K562 (cell line): Measurements from ENCODE around the gene HES3. TPM values are rescaled to one million over a fixed set of nuclear protein-coding genes. Genes with fewer than 3 reads are reported as not detected.
A peak's percentile ranks its signal among the peaks of the same experiment; 100 is the strongest.

Experiments used
- ETV5 ChIP-seq: sonication (generic); formaldehyde crosslinking; IDR thresholded peaks from 2 replicates; pipeline ENCODE4 v1.4.0; 2020; ENCODE audit warnings: low read depth, mild to moderate bottlenecking, missing genetic modification reagents
- HMG20A ChIP-seq: fragments of 450-650 bp; formaldehyde crosslinking; conservative IDR thresholded peaks from 2 replicates; pipeline ENCODE4 v1.4.0; 2020; ENCODE audit warnings: mild to moderate bottlenecking, mixed read lengths
- XRCC5 ChIP-seq: fragments of 200-400 bp; formaldehyde crosslinking; IDR thresholded peaks from 2 replicates; pipeline ENCODE4 v1.6.1; 2017; ENCODE audit warnings: low read depth, mild to moderate bottlenecking, low read length
- ZKSCAN8 ChIP-seq: fragments of 200-800 bp; sonication (Bioruptor generic); IDR thresholded peaks from 2 replicates; pipeline ENCODE4 v1.6.1; 2016; ENCODE audit warnings: missing genetic modification characterization, missing compliant biosample characterization
- ZNF232 ChIP-seq: sonication (generic); formaldehyde crosslinking; IDR thresholded peaks from 2 replicates; pipeline ENCODE4 v1.8.0; 2022; ENCODE audit warnings: mild to moderate bottlenecking, missing genetic modification reagents
- polyA plus RNA-seq, 8 experiments: library from polyadenylated mRNA; depleted of rRNA in 4 of 8; stranded (reverse) in 5 of 8; unstranded in 3 of 8; fragments of >200 nt; fragmentation: Nextera tagmentation in 2 of 8; fragmentation: Illumina TruSeq in 1 of 8; extraction: Ambion mirVana in 2 of 8; extraction: Trizol in 1 of 8; gene quantifications; 2 replicates each; pipeline versions ENCODE4 v1.2.1 to v1.2.3, GENCODE V29; 2011 to 2014; ENCODE audit warnings: inconsistent platforms in 1 of 8, missing spikeins in 1 of 8
- total RNA-seq, 7 experiments: library from RNA; depleted of rRNA in 6 of 7; stranded (reverse); fragments of >200 nt in 6 of 7; fragmentation: Illumina TruSeq in 2 of 7; extraction: Trizol in 2 of 7; gene quantifications; 2 replicates each; pipeline versions ENCODE4 v1.2.1 to v1.2.3, GENCODE V29; 2011 to 2021; ENCODE audit warnings: low replicate concordance in 1 of 7
- TF ChIP-seq, protein P1 (sequence below): fragments of 200-600 bp; sonication (generic); IDR thresholded peaks from one replicate; pipeline ENCODE4 v1.6.1; 2012; ENCODE audit warnings: mild to moderate bottlenecking, low read depth, low read length, inconsistent platforms
- TF ChIP-seq, protein P2 (sequence below): sonication (generic); formaldehyde crosslinking; IDR thresholded peaks from 2 replicates; pipeline ENCODE4 v1.8.1; 2023; ENCODE audit warnings: mild to moderate bottlenecking, missing genetic modification reagents
- TF ChIP-seq, protein P3 (sequence below): fragments of 250-450 bp; sonication (Bioruptor Pico); IDR thresholded peaks from 2 replicates; pipeline ENCODE4 v1.4.0; 2020; ENCODE audit warnings: mild to moderate bottlenecking, moderate library complexity, borderline replicate concordance

Gene HES3
- total and polyA plus RNA-seq, 9 of the 15 experiments (the other 6 are each of a cell fraction or from before 2014, with no cell fraction given): not detected

DNA sequence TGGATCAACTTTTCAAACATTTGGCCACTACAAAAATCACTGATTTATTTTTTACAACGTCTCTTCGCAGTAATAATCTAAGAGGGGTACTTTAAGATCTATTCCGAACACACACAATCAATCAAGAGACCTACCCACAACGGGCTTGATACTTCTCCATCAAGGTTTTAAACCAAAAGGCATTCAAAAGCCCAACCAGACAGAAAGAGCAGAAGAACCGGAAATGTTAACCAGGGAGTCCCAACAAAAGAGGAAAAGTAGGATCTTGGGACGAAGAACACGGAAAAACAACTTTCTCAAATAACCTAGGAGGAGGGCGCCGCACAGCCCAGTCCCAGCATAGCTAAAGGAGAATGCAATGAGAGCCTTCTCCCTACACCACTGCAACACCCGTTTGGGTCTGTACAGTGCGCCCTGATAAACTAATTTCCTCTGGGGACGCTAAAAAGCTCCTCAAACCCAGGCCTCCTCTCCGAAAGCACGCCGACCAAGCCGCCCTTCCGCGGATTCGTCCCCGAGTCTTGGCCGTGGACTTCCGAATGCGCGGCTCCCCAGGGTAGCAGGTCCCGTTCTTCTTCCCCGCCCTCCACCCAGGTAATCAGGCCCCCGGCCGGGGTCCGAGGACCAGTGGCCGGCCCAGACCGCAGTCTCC, 45.2 kb upstream of the HES3 start (continued):
- TF ChIP-seq, protein P1, sequence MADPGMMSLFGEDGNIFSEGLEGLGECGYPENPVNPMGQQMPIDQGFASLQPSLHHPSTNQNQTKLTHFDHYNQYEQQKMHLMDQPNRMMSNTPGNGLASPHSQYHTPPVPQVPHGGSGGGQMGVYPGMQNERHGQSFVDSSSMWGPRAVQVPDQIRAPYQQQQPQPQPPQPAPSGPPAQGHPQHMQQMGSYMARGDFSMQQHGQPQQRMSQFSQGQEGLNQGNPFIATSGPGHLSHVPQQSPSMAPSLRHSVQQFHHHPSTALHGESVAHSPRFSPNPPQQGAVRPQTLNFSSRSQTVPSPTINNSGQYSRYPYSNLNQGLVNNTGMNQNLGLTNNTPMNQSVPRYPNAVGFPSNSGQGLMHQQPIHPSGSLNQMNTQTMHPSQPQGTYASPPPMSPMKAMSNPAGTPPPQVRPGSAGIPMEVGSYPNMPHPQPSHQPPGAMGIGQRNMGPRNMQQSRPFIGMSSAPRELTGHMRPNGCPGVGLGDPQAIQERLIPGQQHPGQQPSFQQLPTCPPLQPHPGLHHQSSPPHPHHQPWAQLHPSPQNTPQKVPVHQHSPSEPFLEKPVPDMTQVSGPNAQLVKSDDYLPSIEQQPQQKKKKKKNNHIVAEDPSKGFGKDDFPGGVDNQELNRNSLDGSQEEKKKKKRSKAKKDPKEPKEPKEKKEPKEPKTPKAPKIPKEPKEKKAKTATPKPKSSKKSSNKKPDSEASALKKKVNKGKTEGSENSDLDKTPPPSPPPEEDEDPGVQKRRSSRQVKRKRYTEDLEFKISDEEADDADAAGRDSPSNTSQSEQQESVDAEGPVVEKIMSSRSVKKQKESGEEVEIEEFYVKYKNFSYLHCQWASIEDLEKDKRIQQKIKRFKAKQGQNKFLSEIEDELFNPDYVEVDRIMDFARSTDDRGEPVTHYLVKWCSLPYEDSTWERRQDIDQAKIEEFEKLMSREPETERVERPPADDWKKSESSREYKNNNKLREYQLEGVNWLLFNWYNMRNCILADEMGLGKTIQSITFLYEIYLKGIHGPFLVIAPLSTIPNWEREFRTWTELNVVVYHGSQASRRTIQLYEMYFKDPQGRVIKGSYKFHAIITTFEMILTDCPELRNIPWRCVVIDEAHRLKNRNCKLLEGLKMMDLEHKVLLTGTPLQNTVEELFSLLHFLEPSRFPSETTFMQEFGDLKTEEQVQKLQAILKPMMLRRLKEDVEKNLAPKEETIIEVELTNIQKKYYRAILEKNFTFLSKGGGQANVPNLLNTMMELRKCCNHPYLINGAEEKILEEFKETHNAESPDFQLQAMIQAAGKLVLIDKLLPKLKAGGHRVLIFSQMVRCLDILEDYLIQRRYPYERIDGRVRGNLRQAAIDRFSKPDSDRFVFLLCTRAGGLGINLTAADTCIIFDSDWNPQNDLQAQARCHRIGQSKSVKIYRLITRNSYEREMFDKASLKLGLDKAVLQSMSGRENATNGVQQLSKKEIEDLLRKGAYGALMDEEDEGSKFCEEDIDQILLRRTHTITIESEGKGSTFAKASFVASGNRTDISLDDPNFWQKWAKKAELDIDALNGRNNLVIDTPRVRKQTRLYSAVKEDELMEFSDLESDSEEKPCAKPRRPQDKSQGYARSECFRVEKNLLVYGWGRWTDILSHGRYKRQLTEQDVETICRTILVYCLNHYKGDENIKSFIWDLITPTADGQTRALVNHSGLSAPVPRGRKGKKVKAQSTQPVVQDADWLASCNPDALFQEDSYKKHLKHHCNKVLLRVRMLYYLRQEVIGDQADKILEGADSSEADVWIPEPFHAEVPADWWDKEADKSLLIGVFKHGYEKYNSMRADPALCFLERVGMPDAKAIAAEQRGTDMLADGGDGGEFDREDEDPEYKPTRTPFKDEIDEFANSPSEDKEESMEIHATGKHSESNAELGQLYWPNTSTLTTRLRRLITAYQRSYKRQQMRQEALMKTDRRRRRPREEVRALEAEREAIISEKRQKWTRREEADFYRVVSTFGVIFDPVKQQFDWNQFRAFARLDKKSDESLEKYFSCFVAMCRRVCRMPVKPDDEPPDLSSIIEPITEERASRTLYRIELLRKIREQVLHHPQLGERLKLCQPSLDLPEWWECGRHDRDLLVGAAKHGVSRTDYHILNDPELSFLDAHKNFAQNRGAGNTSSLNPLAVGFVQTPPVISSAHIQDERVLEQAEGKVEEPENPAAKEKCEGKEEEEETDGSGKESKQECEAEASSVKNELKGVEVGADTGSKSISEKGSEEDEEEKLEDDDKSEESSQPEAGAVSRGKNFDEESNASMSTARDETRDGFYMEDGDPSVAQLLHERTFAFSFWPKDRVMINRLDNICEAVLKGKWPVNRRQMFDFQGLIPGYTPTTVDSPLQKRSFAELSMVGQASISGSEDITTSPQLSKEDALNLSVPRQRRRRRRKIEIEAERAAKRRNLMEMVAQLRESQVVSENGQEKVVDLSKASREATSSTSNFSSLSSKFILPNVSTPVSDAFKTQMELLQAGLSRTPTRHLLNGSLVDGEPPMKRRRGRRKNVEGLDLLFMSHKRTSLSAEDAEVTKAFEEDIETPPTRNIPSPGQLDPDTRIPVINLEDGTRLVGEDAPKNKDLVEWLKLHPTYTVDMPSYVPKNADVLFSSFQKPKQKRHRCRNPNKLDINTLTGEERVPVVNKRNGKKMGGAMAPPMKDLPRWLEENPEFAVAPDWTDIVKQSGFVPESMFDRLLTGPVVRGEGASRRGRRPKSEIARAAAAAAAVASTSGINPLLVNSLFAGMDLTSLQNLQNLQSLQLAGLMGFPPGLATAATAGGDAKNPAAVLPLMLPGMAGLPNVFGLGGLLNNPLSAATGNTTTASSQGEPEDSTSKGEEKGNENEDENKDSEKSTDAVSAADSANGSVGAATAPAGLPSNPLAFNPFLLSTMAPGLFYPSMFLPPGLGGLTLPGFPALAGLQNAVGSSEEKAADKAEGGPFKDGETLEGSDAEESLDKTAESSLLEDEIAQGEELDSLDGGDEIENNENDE: no peak
- TF ChIP-seq ZNF232 (CRISPR knock-in tag): peak; percentile 65; the same call in 1 of the 2 replicates
- TF ChIP-seq HMG20A (CRISPR knock-in tag): no peak
- peak; percentile 42; the same call in 1 of the 2 replicates for TF ChIP-seq ETV5 (CRISPR knock-in tag)
- TF ChIP-seq XRCC5: no peak
- no peak for TF ChIP-seq ZKSCAN8 (CRISPR knock-in tag)
- TF ChIP-seq, protein P2, sequence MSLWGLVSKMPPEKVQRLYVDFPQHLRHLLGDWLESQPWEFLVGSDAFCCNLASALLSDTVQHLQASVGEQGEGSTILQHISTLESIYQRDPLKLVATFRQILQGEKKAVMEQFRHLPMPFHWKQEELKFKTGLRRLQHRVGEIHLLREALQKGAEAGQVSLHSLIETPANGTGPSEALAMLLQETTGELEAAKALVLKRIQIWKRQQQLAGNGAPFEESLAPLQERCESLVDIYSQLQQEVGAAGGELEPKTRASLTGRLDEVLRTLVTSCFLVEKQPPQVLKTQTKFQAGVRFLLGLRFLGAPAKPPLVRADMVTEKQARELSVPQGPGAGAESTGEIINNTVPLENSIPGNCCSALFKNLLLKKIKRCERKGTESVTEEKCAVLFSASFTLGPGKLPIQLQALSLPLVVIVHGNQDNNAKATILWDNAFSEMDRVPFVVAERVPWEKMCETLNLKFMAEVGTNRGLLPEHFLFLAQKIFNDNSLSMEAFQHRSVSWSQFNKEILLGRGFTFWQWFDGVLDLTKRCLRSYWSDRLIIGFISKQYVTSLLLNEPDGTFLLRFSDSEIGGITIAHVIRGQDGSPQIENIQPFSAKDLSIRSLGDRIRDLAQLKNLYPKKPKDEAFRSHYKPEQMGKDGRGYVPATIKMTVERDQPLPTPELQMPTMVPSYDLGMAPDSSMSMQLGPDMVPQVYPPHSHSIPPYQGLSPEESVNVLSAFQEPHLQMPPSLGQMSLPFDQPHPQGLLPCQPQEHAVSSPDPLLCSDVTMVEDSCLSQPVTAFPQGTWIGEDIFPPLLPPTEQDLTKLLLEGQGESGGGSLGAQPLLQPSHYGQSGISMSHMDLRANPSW (CRISPR knock-in tag): no peak
- TF ChIP-seq, protein P3, sequence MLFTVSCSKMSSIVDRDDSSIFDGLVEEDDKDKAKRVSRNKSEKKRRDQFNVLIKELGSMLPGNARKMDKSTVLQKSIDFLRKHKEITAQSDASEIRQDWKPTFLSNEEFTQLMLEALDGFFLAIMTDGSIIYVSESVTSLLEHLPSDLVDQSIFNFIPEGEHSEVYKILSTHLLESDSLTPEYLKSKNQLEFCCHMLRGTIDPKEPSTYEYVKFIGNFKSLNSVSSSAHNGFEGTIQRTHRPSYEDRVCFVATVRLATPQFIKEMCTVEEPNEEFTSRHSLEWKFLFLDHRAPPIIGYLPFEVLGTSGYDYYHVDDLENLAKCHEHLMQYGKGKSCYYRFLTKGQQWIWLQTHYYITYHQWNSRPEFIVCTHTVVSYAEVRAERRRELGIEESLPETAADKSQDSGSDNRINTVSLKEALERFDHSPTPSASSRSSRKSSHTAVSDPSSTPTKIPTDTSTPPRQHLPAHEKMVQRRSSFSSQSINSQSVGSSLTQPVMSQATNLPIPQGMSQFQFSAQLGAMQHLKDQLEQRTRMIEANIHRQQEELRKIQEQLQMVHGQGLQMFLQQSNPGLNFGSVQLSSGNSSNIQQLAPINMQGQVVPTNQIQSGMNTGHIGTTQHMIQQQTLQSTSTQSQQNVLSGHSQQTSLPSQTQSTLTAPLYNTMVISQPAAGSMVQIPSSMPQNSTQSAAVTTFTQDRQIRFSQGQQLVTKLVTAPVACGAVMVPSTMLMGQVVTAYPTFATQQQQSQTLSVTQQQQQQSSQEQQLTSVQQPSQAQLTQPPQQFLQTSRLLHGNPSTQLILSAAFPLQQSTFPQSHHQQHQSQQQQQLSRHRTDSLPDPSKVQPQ: no peak
